ENCODE results near the gene PTPN2.

The PTPN2 gene

GRCh38 chr18:12862874-12863482 lies 21.1 kb downstream of the PTPN2 start:
- Histone ChIP-seq H3K4me3 (replicated peaks; ENCODE audit: insufficient read depth, low read length) (no peak overlapping the region), H3K27me3 (ENCODE audit: insufficient read depth, poor library complexity, severe bottlenecking) (no peaks in the 10 kb centered on the region), H3K27ac (replicated peaks) (no peak overlapping the region)
- TF ChIP-seq REST (IDR thresholded peaks at IDR 0.05; ENCODE audit: insufficient replicate concordance, low read depth) (no peak), POLR2AphosphoS5 (IDR thresholded peaks at IDR 0.05; ENCODE audit: low read depth) (no peak), SPI1 (IDR thresholded peaks at IDR 0.05; ENCODE audit: borderline replicate concordance, low read depth) (no peak), GABPA (IDR thresholded peaks at IDR 0.05; ENCODE audit: low read depth) (no peak), CTCF (IDR thresholded peaks at IDR 0.05; ENCODE audit: insufficient read depth, low read length) (no peak)
- DNase-seq (ENCODE audit: low read depth in 1 of 2, low spot score in 1 of 2): no peak

GRCh38 chr18:12862467-12862866 lies 21.6 kb downstream of the PTPN2 start:
- Histone ChIP-seq H3K27me3 (ENCODE audit: insufficient read depth, poor library complexity, severe bottlenecking) (no peaks in the 10 kb centered on the region), H3K27ac (replicated peaks) (no peak overlapping the region), H3K4me3 (replicated peaks; ENCODE audit: insufficient read depth, low read length) (no peak overlapping the region)
- DNase-seq (ENCODE audit: low read depth in 1 of 2, low spot score in 1 of 2): no peak
- no peak for TF ChIP-seq CTCF (IDR thresholded peaks at IDR 0.05; ENCODE audit: insufficient read depth, low read length)
- TF ChIP-seq SPI1 (IDR thresholded peaks at IDR 0.05; ENCODE audit: borderline replicate concordance, low read depth): no peak

GRCh38 chr18:12861637-12862036 lies 22.4 kb downstream of the PTPN2 start:
- no peaks in the 10 kb centered on the region for H3K27me3 ChIP-seq (ENCODE audit: insufficient read depth, poor library complexity, severe bottlenecking)
- no peak for DNase-seq (ENCODE audit: low read depth in 1 of 2, low spot score in 1 of 2)
- H3K27ac ChIP-seq (replicated peaks): no peak overlapping the region
- H3K4me3 ChIP-seq (replicated peaks; ENCODE audit: insufficient read depth, low read length): no peak overlapping the region
- TF ChIP-seq CTCF (IDR thresholded peaks at IDR 0.05; ENCODE audit: insufficient read depth, low read length) (no peak), SPI1 (IDR thresholded peaks at IDR 0.05; ENCODE audit: borderline replicate concordance, low read depth) (no peak), POLR2AphosphoS5 (IDR thresholded peaks at IDR 0.05; ENCODE audit: low read depth) (no peak), REST (IDR thresholded peaks at IDR 0.05; ENCODE audit: insufficient replicate concordance, low read depth) (no peak), GABPA (IDR thresholded peaks at IDR 0.05; ENCODE audit: low read depth) (no peak)

- DNase-seq (ENCODE audit: low read depth in 1 of 2, low spot score in 1 of 2): no peak
- Histone ChIP-seq H3K27me3 (ENCODE audit: insufficient read depth, poor library complexity, severe bottlenecking) (no peaks in the 10 kb centered on the region), H3K27ac (replicated peaks) (no peak overlapping the region), H3K4me3 (replicated peaks; ENCODE audit: insufficient read depth, low read length) (no peak overlapping the region)
- TF ChIP-seq SPI1 (IDR thresholded peaks at IDR 0.05; ENCODE audit: borderline replicate concordance, low read depth) (no peak), POLR2AphosphoS5 (IDR thresholded peaks at IDR 0.05; ENCODE audit: low read depth) (no peak), REST (IDR thresholded peaks at IDR 0.05; ENCODE audit: insufficient replicate concordance, low read depth) (no peak), GABPA (IDR thresholded peaks at IDR 0.05; ENCODE audit: low read depth) (no peak), CTCF (IDR thresholded peaks at IDR 0.05; ENCODE audit: insufficient read depth, low read length) (no peak)
Measured at GRCh38 chr18:12860530-12860929, 23.5 kb downstream of the PTPN2 start.
